Brain microvascular endothelial cell (primary cell): ENCODE results near the gene PPFIA2.

Experiments
- DNase-seq: peaks from one replicate; pipeline ENCODE4 v3.0.0-alpha.2; 2020
- H3K27ac ChIP-seq: fragments of 250-450 bp; sonication (Bioruptor Pico); 2 replicates; pipeline ENCODE4 v1.5.1; 2020; ENCODE audit warnings: mild to moderate bottlenecking, moderate library complexity
- H3K27me3 ChIP-seq: fragments of 250-450 bp; sonication (Bioruptor Pico); replicated peaks from 2 replicates; pipeline ENCODE4 v1.5.1; 2020; ENCODE audit warnings: mild to moderate bottlenecking
- H3K36me3 ChIP-seq: fragments of 250-450 bp; sonication (Bioruptor Pico); replicated peaks from 2 replicates; pipeline ENCODE4 v1.5.1; 2020; ENCODE audit warnings: mild to moderate bottlenecking
- H3K4me3 ChIP-seq: 2 replicates; pipeline ENCODE4 v1.5.1; 2011; ENCODE audit warnings: low read depth, mild to moderate bottlenecking, control low read depth, low read length, moderate library complexity
- in situ Hi-C: cut with HindIII; loops from 2 replicates; pipeline ENCODE4 v1.10.0; 2017; ENCODE audit warnings: low sequenced_read_pairs, low pct_ligation_motif_present
- TF ChIP-seq, protein P1 (sequence below): IDR thresholded peaks from 2 replicates; pipeline ENCODE4 v1.5.1; 2011; ENCODE audit warnings: low read depth, mild to moderate bottlenecking, moderate library complexity, low read length, control low read depth, inconsistent platforms; ENCODE audit errors: missing control alignments

The PPFIA2 gene

DNA sequence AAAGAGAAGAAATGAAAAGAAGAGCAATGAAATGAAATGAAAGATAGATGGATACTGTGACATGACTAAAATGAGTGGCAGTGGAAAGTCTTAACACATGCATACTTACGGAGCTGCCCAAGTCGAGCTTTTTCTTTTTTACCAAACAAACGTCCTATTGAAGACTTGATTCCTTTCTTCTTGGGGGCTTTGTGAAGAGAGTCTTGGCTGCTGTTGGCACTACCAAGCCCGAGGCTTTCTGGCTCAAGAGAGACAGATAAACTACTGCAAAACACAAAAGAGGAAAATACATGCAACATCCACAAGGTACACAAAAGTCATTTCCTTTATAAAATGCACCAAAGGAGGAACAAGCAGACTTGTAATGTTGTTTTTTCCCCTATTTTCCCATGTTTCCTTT, 420.1 kb downstream of the PPFIA2 start:
- Histone ChIP-seq H3K27me3 (no peaks in the 10 kb centered on the region), H3K4me3 (no peak overlapping the region), H3K36me3 (no peaks in the 10 kb centered on the region), H3K27ac (no peak overlapping the region)
- in situ Hi-C loops: no loop called here
- TF ChIP-seq, protein P1, sequence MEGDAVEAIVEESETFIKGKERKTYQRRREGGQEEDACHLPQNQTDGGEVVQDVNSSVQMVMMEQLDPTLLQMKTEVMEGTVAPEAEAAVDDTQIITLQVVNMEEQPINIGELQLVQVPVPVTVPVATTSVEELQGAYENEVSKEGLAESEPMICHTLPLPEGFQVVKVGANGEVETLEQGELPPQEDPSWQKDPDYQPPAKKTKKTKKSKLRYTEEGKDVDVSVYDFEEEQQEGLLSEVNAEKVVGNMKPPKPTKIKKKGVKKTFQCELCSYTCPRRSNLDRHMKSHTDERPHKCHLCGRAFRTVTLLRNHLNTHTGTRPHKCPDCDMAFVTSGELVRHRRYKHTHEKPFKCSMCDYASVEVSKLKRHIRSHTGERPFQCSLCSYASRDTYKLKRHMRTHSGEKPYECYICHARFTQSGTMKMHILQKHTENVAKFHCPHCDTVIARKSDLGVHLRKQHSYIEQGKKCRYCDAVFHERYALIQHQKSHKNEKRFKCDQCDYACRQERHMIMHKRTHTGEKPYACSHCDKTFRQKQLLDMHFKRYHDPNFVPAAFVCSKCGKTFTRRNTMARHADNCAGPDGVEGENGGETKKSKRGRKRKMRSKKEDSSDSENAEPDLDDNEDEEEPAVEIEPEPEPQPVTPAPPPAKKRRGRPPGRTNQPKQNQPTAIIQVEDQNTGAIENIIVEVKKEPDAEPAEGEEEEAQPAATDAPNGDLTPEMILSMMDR: no peak
- DNase-seq: no peak

DNA sequence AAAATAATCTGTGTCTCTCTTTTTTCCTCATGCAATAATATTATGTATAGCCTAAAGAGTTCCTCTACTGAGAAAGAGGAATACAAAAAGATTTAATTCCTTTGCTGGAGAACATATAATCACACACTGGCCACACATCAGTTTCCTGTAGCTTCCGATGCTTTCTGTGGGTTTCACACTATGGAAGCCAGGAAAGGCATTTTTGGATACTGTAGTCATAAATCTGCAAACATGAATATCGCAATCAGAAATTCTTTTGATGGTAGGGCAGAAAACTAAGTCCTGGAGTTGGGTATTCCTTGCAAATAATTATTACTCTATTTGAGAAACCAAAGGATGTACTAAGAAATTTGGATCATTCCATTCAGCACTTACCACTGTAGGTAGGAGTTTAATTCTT, 421.3 kb downstream of the PPFIA2 start:
- no peaks in the 10 kb centered on the region for H3K36me3 ChIP-seq
- H3K27me3 ChIP-seq: no peaks in the 10 kb centered on the region
- no peak overlapping the region for H3K27ac ChIP-seq
- peak; percentile 47 for DNase-seq
- H3K4me3 ChIP-seq: no peak overlapping the region
- in situ Hi-C loops: no loop called here
- TF ChIP-seq, protein P1: no peak

DNA sequence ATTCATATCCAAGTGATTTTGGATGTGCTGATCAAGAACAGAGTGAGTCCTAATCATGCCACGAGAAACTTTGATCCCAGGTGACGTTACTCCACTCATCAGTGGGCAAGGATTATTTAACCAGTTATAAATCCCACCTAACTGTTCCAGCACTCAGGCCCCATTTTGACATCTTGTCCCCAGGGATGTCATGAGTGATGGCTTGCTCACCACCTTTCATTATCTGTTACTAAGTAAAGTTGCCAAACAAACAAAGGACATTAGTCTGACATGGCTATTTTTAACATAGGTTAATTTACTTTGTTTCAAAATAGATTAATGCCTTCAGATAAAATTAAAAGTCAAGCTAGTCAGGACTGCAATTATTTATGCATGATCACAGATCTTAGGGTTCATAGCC, 425.3 kb downstream of the PPFIA2 start:
- H3K27ac ChIP-seq: no peak overlapping the region
- TF ChIP-seq, protein P1: no peak
- in situ Hi-C loops: no loop called here
- H3K4me3 ChIP-seq: no peak overlapping the region
- no peaks in the 10 kb centered on the region for H3K36me3 ChIP-seq
- H3K27me3 ChIP-seq: no peaks in the 10 kb centered on the region
- no peak for DNase-seq

DNA sequence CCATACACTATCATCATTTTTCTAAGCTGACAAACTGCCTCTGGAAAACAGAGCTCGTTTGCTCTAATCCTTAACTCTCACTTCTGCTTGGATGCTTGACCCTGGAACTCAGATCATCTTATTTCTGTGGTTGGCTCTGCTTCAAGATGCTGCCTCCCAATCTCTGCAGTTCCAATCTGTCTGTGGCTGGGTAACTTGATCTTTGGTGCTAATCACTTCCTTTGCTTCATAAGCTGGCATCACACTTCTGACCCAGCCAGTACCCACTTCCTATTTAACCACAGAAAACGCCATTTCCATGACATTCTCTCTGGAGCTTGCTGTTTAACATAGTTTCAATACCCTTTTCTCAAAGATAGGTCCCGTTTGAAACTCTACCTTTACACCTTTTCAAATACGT, 427.1 kb downstream of the PPFIA2 start:
- TF ChIP-seq, protein P1: no peak
- no peak overlapping the region for H3K4me3 ChIP-seq
- H3K36me3 ChIP-seq: no peaks in the 10 kb centered on the region
- no peak overlapping the region for H3K27ac ChIP-seq
- no peaks in the 10 kb centered on the region for H3K27me3 ChIP-seq
- in situ Hi-C loops: no loop called here
- DNase-seq: no peak

DNA sequence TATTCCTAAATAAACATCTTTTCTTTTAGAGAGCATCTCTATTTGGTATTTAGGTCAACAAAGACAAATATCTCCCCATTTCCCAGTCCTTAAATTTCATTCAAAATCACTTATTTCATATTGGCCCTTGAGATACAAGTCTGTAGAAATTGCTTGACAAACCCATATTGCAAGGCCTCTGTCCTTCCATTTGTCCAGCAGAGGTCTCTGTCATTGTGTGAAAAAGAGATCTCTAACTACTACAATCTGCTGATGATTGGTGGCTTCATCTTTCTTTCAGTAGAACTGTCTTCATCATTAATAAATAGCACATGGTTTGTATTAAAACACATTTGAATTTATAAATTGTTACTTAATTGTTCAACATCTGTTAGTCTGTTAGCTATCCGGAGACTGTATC, 428.7 kb downstream of the PPFIA2 start:
- TF ChIP-seq, protein P1: peak; percentile 22
- in situ Hi-C loops: no loop called here
- H3K4me3 ChIP-seq: no peak overlapping the region
- H3K36me3 ChIP-seq: no peaks in the 10 kb centered on the region
- H3K27ac ChIP-seq: no peak overlapping the region
- no peaks in the 10 kb centered on the region for H3K27me3 ChIP-seq
- DNase-seq: peak; percentile 22

DNA sequence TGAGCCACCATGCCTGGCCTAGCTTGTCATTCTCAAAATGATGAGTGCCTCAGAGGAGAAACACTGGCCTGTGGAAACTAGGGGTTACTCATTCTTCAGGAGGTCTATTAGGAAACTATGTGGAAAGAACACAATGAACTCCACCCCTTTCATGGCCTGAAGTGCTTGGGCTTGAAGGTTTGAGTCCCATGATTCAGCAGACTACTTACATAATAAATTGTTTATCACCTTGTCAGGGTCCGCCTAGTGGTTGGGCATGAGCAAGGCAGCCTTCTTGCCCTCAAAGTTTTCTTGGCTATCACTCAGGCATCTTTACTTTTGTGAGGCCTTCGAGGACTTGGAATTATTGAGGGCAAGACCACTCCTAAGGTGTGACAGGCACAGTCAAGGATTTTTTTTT, 430.1 kb downstream of the PPFIA2 start:
- H3K4me3 ChIP-seq: no peak overlapping the region
- DNase-seq: no peak
- in situ Hi-C loops: no loop called here

More for the DNA sequence above, 430.1 kb downstream of the PPFIA2 start:
- H3K27ac ChIP-seq: no peak overlapping the region
- TF ChIP-seq, protein P1: peak; percentile 65
- H3K36me3 ChIP-seq: no peaks in the 10 kb centered on the region
- H3K27me3 ChIP-seq: no peaks in the 10 kb centered on the region
